HL-60/S4 (cell line): ENCODE measurements around the gene FRAS1.
"Not testable (repeated sequence)": the region's sequence is repeated elsewhere in the genome, so short reads cannot be mapped to it uniquely, and the experiment has no call there.

Source experiments
- in situ Hi-C: fragments of 300-500 bp; cut with MboI; formaldehyde crosslinking; loops from 2 replicates; pipeline ENCODE4 v1.14.3; 2022; ENCODE audit warnings: low sequenced_read_pairs

FRAS1 gene

DNA sequence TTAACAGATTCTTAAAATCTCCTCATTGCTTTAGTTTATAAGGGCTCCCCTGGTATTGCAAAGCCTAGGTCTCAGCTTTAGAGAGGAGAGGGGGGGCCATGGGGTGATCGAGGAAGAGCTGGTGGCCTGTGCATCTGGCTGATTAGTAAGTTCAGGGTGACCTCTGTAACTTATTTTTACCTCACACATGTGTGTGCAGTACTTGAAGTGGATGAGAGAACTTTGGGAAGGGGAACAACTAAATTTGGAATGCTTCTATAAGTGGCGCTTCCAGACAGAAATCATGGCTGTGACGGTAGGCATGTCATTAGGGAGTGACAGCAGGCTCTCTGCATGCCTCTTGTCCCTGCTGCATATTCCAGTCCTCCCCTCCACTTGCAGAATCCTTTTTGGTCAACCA, 41.9 kb downstream of the FRAS1 start:
- in situ Hi-C loops, result no loop called here

GRCh38 chr4:78100060-78100459, 42.9 kb downstream of the FRAS1 start:
- in situ Hi-C loops, result no loop called here

- in situ Hi-C loops, result no loop called here
Observed at GRCh38 chr4:78119698-78120097, 62.6 kb downstream of the FRAS1 start.

DNA sequence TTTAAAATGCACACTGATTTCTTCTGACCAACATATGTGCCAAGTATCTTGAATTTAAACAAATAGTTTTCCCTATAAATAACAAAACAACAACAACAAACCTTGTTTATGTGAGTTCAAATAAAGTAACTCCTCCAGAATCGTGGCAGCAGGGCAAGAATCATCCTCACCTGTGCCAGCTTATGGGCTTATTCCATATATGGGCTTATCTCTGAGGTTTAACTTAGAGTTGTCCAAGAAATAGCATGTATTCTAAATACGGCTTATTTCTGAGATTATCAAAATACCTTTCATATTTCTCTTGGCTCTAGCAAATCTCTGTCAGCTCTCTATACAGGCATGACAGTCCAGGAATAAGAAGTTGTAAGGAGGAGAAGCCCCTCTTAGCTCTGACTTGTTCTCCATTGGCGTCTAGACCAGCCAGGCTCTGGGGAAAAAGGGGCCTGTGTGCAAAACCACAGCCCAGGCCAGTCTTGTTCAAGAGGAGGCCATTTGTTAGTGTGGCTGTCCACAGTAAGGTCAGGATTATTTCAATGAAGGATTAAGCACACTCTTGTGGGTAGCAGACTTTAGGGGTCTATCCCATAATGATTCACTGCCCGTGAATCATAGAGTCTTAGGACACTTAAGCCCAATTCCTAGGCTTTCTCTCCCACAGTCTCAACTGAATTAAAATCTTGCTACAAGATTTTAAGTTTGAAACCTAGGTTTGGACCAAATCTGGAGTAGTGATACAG, 63.2 kb downstream of the FRAS1 start:
- in situ Hi-C loops, result no loop called here

DNA sequence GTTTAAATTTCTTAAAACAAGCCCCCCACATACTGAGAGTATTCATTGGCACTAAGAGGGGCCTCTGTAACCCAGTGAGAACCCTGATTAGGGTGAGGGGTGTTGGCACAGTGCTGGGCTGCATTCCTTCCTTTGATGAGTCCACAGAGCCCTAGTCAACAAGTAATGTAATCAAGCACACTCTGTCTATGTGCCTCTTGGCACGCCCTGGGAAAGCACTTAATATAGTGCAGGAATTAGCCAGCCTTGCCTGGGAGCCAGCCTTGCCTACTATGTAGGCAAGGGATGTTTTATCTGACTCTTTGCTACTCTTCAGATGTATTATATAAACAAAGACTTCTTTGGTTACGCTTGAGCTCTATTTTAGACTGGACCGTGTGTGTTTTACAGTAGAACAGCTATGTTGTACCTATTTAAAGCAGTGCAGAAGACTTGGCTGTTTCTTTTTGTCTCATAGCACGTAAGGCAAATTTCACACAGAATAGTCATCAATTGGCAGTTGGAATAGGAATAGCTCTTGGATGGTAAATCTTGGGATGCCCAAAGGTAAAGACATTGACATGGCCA, 64.3 kb downstream of the FRAS1 start:
- in situ Hi-C loops, result no loop called here

- in situ Hi-C loops, result not testable (repeated sequence)
Observed at GRCh38 chr4:78125834-78126331, 68.8 kb downstream of the FRAS1 start.

DNA sequence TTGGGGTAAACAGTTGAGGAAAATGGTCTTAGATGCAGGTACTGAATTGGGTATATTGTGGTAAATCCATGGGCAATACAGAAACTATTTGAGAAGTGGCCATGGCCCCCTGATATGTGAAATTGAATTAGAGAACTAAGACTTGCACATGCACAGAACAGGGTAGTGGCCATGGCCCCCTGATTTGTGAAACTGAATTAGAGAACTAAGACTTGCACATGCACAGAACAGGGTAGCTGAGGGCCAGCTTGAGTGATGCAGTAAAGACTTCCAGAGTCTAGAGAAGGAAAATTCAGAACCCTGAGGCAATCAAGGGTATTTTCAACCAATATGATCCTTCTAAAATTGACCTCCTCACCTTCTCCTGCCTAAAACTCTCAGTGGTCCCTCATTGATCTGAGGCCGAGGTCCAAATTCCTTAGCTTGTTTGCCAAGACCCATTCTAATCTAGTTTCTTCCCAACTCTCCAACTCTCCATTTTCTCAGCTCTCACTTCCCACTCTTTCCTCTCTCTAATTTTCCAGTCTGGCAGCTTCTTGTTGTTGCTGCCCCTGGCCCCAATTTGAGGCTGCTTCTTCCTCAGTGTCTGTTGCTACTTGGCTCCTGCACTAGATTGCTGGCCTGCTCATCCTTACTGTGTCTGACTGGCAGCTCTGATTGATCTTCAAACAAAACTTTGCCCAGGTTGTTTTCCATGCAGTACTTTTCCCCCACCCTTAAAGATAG, 72.4 kb downstream of the FRAS1 start:
- in situ Hi-C loops, result no loop called here

GRCh38 chr4:78131403-78131802, 74.3 kb downstream of the FRAS1 start:
- in situ Hi-C loops, result no loop called here

DNA sequence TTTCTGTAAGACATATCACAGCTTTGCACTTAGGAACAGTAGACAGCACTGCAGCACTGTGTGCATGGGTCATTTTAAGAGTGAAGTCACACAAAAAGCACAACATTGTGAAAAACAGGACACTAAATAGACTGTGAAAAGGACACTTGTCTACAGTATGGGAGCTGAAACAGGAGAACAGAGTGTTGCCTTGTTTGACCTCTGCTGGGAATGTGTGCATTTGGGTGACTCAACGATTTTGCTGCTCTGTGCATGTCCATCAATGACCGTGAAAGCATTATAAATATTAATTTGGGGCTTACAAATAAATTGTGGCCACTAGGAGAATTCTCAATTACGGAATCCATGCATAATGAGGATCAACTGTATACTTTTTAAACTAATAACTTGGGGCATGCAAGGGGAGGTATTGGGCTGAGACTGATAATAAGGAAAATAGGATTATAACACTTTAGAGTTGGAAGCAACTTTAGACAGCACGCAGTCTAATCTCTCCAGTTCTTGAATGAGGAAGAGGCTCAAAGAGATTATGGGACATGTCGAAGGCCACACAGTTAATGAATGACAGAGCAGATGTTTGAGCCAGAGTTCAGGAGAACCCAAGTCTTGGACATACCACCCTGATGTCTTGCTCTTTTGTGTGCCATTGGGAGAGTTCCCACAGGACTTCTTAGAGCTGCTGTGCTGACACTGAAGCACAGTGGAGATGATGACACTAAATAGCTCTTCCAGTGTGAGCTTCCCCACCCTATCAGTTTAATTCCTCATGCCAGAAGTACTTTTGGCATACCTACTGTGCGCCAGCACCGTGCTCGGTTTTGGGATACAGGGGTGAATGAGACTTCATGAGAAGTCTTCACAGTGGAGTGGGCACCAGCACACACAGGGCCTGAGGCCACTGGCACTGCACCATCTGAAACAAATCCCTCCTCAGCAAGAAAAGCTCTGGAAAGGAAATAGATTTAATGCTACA, 79.3 kb downstream of the FRAS1 start:
- in situ Hi-C loops, result no loop called here

GRCh38 chr4:78137532-78137931, 80.4 kb downstream of the FRAS1 start:
- in situ Hi-C loops, result no loop called here

GRCh38 chr4:78138252-78138651, 81.1 kb downstream of the FRAS1 start:
- in situ Hi-C loops, result no loop called here

GRCh38 chr4:78143634-78144033, 86.5 kb downstream of the FRAS1 start:
- in situ Hi-C loops, result no loop called here

DNA sequence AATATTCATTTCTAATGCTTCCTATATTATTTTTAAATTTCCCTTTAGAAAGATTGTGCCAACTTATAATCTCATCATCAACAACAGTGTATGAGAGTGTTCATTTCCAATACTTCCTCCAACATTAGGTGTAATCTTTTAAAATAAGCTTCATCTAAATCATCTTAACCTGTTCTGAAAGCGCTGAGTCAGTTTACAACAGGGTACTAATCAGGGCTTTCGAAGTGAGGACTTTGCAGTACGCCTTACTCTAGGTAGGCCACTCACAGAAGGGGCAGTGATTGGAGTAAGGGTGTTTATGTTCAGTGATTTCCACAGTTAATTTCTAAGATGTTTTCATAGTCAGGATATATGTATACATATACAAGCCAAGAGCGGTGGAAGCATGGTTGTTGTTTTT, 87.9 kb downstream of the FRAS1 start:
- in situ Hi-C loops, result no loop called here

- in situ Hi-C loops, result no loop called here
Observed at GRCh38 chr4:78145622-78146021, 88.5 kb downstream of the FRAS1 start.

DNA sequence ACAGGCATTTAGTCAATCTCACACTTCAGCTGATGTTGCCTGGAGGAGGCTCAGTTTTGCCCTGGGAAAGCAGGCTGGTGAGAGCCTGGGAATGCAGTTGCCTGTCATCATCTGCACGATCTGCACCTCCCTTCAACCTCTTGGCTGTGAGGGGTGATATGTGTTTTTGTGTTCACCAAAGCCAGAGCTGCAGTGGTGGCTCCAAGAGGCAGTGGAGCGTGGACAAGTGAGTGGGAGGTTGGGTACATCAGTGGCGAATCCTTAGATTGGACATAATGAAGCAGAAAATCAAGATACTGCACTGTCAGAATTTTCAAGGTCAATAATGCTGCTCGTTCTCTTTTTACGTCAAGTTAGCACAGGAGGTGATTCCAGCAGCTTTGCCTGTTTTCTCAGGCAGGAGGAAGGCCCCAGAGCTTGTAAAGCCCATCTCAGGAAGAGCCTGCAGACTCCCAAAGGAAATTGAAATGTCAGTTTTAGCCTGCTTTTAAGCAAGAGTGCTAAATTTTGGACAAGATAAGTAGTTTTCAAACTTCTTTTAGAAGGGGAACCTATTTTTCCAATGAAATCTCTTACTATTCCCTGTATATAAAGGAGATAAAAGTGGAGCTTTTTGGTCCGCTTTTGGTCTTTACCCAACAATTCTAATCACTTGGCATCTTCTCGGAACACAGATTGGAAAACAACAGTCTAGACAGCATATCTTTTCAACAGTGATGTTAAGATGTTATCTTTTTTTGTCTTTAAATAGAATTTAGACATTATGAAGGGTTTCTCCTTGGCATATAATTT, 92.8 kb downstream of the FRAS1 start:
- in situ Hi-C loops, result no loop called here

- in situ Hi-C loops, result no loop called here
Observed at GRCh38 chr4:78150543-78150864, 93.4 kb downstream of the FRAS1 start.

GRCh38 chr4:78152795-78153194, 95.7 kb downstream of the FRAS1 start:
- in situ Hi-C loops, result no loop called here

GRCh38 chr4:78154972-78155590, 98.0 kb downstream of the FRAS1 start:
- in situ Hi-C loops, result no loop called here

DNA sequence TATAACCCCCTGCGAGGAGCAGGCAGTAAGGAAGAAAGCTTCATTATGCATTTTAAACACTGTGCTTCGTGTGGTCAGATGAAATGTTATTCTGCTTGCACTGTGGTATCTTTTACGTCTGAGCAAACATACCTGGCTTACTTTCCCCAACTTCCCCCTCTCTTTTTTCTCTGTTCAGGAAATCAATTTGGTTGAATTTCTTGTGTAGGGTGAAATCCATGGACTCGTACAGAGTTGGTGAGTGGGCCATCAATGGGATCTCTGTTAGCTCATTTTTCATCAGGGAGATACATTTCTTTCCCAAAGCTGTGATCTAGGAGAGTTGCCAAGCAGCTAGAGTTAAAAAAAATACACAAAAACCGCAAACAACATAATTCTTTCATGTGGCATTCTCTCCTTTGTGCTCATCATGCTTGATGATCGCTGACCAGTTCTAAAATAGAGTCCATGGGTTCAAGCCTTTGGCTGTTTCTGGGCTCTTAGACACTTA, 98.5 kb downstream of the FRAS1 start:
- in situ Hi-C loops, result no loop called here

- in situ Hi-C loops, result no loop called here
Observed at GRCh38 chr4:78156520-78156919, 99.4 kb downstream of the FRAS1 start.
